ENCODE data around the gene NUDT4.
"Not testable (repeated sequence)": the region's sequence is repeated elsewhere in the genome, so short reads cannot be mapped to it uniquely, and the experiment has no call there.

Gene NUDT4

DNA sequence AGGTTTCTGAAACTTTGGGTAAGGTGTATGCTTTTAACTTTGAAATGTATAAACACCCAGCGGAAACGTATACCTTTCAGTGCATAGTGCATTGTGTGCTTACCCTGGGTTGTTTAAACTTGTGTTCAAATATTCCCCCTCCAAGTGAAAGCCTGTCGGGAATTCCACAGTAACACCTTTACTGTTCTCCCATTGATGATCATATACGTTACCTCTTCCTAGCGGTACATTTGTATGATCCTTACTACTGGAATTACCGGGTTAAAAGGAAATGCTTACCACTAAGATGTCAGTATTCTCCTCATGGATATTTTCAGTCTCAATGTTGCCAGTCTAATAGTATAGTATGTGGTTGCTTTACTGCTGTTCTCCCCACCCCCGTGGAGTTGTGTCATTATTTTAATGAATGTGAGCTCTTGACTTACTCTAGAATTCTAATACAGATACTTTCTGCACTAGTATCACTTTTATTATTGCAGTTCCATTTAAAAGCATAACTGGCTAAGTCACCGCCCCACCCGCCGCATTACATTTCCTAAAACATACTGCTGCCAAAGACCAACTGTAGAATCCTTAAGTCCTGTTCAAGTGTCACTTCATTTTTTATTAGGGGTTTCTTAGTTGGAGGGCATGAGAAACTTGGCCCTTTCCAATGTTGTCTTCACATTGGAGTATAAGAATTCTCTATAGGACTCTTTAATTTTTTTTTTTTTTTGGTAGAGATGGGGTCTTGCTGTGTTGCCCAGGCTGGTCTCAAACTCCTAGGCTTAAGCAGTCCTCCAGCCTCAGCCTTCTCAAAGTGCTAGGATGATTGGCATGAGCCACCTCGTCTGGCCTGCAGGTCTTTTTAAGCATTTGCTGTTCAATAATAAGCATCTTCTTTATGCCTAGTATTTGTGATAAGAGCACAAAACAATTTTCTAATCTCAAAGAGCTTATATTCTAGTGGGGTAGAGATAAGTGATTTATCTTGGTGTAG, 24.9 kb downstream of the NUDT4 start:
- no peak overlapping the region for H3K4me3 ChIP-seq (ENCODE audit: low read length)
- TF ChIP-seq, protein P1, sequence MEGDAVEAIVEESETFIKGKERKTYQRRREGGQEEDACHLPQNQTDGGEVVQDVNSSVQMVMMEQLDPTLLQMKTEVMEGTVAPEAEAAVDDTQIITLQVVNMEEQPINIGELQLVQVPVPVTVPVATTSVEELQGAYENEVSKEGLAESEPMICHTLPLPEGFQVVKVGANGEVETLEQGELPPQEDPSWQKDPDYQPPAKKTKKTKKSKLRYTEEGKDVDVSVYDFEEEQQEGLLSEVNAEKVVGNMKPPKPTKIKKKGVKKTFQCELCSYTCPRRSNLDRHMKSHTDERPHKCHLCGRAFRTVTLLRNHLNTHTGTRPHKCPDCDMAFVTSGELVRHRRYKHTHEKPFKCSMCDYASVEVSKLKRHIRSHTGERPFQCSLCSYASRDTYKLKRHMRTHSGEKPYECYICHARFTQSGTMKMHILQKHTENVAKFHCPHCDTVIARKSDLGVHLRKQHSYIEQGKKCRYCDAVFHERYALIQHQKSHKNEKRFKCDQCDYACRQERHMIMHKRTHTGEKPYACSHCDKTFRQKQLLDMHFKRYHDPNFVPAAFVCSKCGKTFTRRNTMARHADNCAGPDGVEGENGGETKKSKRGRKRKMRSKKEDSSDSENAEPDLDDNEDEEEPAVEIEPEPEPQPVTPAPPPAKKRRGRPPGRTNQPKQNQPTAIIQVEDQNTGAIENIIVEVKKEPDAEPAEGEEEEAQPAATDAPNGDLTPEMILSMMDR (conservative IDR thresholded peaks at IDR 0.05; ENCODE audit: low read length), result no peak
- DNase-seq (ENCODE audit: low read depth), result no peak

DNA sequence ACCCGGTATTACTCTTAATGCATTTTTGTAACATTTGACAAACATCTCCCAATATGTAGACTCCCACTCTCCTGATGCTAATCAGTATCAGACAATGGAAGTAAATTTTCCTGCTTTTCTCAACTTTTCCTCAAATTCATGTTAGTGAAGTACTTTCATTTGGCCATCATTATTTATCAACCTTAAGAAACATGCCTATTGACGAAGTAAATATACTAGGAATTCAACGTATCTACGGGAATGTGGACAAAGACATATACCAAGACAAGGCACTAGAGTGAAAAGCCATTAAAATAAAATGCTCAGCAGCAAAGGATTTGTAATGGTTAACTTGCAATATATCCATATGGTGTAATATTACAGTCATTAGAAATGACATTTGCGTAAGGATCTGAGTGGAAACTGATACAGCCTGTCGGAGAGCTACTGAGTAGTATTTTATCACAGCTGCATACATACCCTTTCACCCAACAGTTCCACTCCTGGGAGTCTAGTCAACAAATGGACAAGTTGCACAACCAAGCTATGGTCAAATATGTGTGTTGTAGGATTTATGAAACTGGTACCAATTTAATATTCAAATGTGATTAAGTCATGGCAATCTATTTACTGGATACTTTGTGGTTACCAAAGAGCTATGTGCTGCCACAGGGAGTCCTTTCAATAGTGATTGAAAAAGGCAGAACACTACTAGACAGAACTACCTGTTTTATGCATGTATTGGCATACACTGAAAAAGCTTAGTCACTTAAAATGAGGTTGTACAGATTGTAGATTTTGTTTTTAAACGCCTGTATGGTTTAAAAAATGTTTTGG, 26.5 kb downstream of the NUDT4 start:
- DNase-seq (ENCODE audit: low read depth), result no peak
- TF ChIP-seq, protein P1 (conservative IDR thresholded peaks at IDR 0.05; ENCODE audit: low read length), result no peak

DNA sequence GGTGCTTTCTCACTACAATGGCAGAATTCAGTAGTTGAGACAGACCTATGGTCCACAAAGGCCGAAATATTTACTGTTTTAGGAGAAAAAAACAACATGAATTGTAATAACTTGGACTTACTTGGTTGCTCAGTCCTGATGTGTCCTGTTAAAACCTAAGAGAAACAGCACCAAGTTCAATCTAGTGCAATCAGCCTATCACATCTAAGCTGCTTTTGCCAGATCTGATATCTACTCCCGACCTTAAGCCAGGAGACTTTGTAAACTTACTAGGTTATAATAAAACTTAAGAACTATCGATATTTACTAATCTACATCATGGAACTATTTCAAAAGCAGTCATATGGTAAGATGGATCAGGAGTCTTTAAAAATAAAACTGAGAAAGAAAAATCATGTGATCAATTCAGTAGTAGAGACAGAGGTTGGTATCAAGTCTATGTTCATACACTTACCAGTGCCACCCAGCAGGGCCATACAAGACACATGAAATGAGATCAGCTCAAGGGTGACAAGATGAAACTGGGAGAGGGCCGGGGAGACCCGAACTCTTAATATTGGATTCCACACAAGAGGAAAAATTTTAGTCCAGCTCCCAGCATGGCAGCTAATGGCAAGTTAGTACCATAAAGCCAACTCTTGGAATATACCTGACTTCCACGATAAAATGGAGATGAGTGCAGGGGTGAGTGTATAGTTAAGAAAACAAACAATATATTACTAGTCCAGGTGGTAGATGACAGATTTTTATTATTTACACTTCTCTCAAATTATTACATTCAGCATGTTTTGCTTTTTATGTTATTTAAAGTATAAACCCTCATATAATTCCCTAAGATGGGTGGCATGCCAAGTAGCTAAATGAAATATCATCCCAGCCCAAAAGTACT, 27.5 kb downstream of the NUDT4 start:
- TF ChIP-seq, protein P1 (conservative IDR thresholded peaks at IDR 0.05; ENCODE audit: low read length), result no peak
- DNase-seq (ENCODE audit: low read depth), result no peak
- H3K4me3 ChIP-seq (ENCODE audit: low read length), result no peak overlapping the region

More for the DNA sequence above, 26.5 kb downstream of the NUDT4 start:
- no peak overlapping the region for H3K4me3 ChIP-seq (ENCODE audit: low read length)

DNA sequence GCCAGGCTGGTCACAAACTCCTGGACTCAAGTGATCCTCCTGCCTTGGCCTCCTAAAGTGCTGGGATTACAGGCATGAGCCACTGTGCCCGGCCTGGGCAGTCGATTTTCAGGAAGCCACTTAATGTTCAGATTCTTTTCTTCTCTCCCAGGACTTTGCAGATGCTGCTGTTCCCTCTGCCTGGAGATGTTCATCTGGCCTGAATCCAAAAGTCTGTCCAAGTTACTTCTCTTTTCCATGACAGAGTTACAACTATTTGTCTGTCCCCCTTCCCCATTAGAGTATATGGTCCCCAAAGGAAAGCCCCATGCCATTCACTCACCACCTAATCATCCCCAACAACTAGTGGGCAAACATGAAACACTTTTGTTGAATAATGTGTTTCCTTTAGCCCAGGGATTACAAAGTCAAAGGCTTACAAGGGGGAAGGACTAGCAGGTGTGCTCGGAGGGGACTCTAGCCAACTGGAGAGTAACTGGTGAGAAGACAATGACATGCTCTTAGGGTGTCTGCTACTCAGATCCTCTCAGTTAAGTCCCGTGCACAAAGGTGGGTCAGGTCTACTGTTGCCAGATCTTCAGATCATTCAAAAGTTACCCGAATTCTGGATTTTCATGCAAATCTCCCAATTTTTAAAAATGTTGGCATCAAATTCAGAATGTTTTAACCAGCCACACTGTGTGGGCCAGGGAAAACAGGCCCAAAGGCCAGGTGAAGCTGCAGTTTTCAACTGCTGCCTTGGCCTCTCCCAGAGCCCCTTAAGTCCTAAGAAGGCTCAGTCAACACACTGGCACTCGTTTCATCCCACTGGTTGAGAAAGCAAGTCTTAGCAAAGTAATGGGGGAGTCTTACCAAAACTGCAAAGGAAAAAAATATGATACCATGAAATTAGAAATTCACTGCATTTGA, 29.6 kb downstream of the NUDT4 start:
- H3K4me3 ChIP-seq (ENCODE audit: low read length), result no peak overlapping the region
- TF ChIP-seq, protein P1 (conservative IDR thresholded peaks at IDR 0.05; ENCODE audit: low read length), result no peak
- no peak for DNase-seq (ENCODE audit: low read depth)

DNA sequence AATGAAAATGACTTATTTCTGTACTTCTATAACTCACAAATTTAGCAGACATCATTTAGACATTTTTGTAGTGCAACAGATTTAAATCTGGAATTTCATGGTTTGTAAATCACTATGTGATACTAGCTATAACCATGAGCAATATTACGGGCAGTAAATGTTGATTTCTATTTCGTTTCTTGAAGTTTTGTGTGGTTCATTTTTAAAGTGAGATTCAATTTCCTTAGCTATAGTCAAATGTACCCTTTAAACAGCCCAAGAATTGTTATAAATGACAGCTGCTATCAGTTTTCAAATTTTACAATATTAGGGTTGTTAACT, 30.2 kb downstream of the NUDT4 start:
- H3K4me3 ChIP-seq (ENCODE audit: low read length), result no peak overlapping the region
- TF ChIP-seq, protein P1 (conservative IDR thresholded peaks at IDR 0.05; ENCODE audit: low read length), result no peak
- no peak for DNase-seq (ENCODE audit: low read depth)

DNA sequence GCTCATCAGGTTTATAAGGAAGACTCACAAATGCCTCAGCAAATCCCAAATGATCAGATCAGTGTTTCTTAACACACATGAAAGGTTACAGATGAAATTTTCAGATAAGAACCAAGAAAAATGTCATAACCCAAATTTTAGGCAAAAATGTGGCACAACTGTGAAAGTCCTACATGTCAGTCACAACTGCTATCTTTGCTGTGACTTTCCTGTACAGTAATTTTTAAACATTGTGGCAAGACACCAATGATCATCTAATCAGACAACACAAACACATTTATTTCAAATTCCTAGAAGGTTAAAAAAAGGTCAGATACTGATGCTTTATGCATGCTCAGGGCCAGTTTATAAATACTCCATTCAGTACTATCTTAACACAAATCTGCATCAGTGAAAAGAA, 31.1 kb downstream of the NUDT4 start:
- H3K4me3 ChIP-seq (ENCODE audit: low read length), result no peak overlapping the region
- TF ChIP-seq, protein P1 (conservative IDR thresholded peaks at IDR 0.05; ENCODE audit: low read length), result no peak
- DNase-seq (ENCODE audit: low read depth), result no peak

DNA sequence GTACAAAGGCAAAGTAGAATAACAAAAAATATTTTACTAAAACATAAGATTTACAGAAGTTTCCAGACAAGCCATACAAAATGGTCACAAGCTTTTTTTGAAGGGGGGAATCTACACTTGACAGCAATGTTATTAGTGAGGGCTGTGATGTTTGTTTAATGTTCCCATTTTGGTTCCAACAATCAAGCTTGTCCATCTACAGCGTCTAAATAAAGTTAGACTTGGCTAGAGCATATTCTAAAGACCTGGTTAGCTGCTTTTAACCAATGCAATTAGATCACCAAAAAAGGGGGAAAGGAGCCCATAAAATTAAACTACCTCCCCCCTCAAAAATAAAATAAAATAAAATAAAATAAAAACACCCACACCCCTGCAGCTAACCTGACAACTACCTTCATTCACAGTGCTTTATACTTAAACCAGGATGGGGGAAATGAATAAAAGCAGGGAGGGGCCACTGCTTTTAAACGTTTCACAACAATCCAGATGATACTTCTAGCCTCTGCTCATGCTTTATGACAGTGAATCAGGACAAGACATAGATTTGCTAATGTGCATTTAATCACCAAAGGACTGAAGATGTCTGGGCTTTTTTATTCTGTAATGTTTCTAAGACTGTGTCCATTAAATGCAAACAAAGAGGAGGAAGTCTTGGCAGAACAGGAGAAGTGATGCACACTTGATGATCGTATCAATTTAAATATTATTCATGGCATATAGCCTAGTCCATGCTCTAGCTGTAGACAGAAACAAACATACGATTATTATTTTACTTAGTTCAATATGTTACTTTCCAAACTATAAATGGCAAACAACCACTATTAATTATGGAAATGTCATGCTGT, 31.8 kb downstream of the NUDT4 start:
- H3K4me3 ChIP-seq (ENCODE audit: low read length); DNase-seq (ENCODE audit: low read depth): not testable (repeated sequence)

DNA sequence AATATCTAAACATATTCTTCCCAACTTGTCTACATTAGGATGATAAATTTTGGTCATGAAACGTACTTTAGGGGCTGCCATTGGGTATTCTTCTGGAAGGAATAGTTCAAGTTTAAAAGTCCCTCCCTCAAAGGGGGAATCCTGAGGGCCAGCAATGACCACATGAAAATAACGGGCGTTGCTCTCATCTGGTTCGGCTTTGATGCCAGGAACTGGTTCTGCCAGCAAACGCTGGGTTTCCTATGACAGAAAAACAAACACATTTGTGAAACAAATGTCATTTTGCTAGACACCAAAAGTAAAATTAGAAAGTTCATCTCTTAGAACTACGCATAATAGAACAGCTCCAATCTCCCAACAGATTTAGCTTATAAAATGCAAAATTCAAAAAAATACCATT, 33.3 kb downstream of the NUDT4 start:
- not testable (repeated sequence) for H3K4me3 ChIP-seq (ENCODE audit: low read length)
- peak; percentile 42 for DNase-seq (ENCODE audit: low read depth)

DNA sequence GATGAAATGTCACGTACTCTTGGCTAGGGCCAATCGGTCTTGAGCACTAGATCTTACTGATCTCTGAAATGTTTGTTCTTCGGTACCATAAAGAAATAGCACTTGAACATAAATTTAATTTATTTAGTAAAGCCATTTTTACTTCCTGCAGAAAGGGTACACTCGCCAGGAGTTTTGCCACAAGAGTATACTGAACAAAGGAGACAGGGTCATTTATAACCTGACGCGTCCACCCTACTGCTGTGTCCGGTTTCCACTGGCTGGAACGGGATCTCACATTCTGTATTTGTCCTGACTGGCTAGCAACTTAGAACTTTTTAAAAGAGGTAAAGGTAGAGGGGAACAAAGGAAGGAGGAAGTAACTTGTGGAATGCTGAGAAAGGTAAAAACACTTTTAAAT, 34.7 kb downstream of the NUDT4 start:
- DNase-seq (ENCODE audit: low read depth); H3K4me3 ChIP-seq (ENCODE audit: low read length): not testable (repeated sequence)

Data from AG10803 (cell line).